ENCODE results near the gene DAPP1.
"Not testable (repeated sequence)": the region's sequence is repeated elsewhere in the genome, so short reads cannot be mapped to it uniquely, and the experiment has no call there.

The DAPP1 gene

GRCh38 chr4:99824070-99824599, 7.5 kb downstream of the DAPP1 start:
- DNase-seq (ENCODE audit: low spot score): no peak

- no peak for DNase-seq (ENCODE audit: low spot score)
Measured at GRCh38 chr4:99825272-99825671, 8.6 kb downstream of the DAPP1 start.

GRCh38 chr4:99826016-99826415, 9.4 kb downstream of the DAPP1 start:
- DNase-seq (ENCODE audit: low spot score): no peak

GRCh38 chr4:99827454-99827853, 10.8 kb downstream of the DAPP1 start:
- DNase-seq (ENCODE audit: low spot score): no peak

GRCh38 chr4:99827857-99828256, 11.2 kb downstream of the DAPP1 start:
- DNase-seq (ENCODE audit: low spot score): no peak

- DNase-seq (ENCODE audit: low spot score): no peak
Measured at GRCh38 chr4:99828477-99828876, 11.8 kb downstream of the DAPP1 start.

GRCh38 chr4:99830051-99830450, 13.4 kb downstream of the DAPP1 start:
- DNase-seq (ENCODE audit: low spot score): not testable (repeated sequence)

- no peak for DNase-seq (ENCODE audit: low spot score)
Measured at GRCh38 chr4:99832321-99832720, 15.7 kb downstream of the DAPP1 start.

- DNase-seq (ENCODE audit: low spot score): no peak
Measured at GRCh38 chr4:99832758-99833157, 16.1 kb downstream of the DAPP1 start.

GRCh38 chr4:99833756-99834155, 17.1 kb downstream of the DAPP1 start:
- no peak for DNase-seq (ENCODE audit: low spot score)

- no peak for DNase-seq (ENCODE audit: low spot score)
Measured at GRCh38 chr4:99834569-99834968, 17.9 kb downstream of the DAPP1 start.

GRCh38 chr4:99835942-99836341, 19.3 kb downstream of the DAPP1 start:
- DNase-seq (ENCODE audit: low spot score): no peak

- no peak for DNase-seq (ENCODE audit: low spot score)
Measured at GRCh38 chr4:99838927-99839326, 22.3 kb downstream of the DAPP1 start.

- DNase-seq (ENCODE audit: low spot score): no peak
Measured at GRCh38 chr4:99841129-99841528, 24.5 kb downstream of the DAPP1 start.

GRCh38 chr4:99843413-99843812, 26.8 kb downstream of the DAPP1 start:
- DNase-seq (ENCODE audit: low spot score): no peak

- DNase-seq (ENCODE audit: low spot score): no peak
Measured at GRCh38 chr4:99844048-99844447, 27.4 kb downstream of the DAPP1 start.

GRCh38 chr4:99845179-99845578, 28.6 kb downstream of the DAPP1 start:
- no peak for DNase-seq (ENCODE audit: low spot score)

- no peak for DNase-seq (ENCODE audit: low spot score)
Measured at GRCh38 chr4:99845708-99846469, 29.3 kb downstream of the DAPP1 start.

- DNase-seq (ENCODE audit: low spot score): no peak
Measured at GRCh38 chr4:99846891-99847290, 30.3 kb downstream of the DAPP1 start.

GRCh38 chr4:99847362-99847976, 30.8 kb downstream of the DAPP1 start:
- DNase-seq (ENCODE audit: low spot score): no peak

GRCh38 chr4:99848591-99849001, 32.0 kb downstream of the DAPP1 start:
- DNase-seq (ENCODE audit: low spot score): no peak

- no peak for DNase-seq (ENCODE audit: low spot score)
Measured at GRCh38 chr4:99852199-99852749, 35.6 kb downstream of the DAPP1 start.

GRCh38 chr4:99853190-99853589, 36.6 kb downstream of the DAPP1 start:
- no peak for DNase-seq (ENCODE audit: low spot score)

Data from cerebellar cortex (tissue), 1 donor.